SK-N-SH (cell line): ENCODE results near the gene RIN3. TPM values are rescaled to one million over a fixed set of nuclear protein-coding genes. Genes with fewer than 3 reads are reported as not detected.

Experiments
- CTCF ChIA-PET: fragments of 300-600, 350-600 bp; formaldehyde crosslinking; extraction: SDS; loops from one replicate; lab custom pipeline; 2021; lab: Yijun Ruan, JAX
- POLR2A ChIA-PET: fragments of 350-600 bp; sonication (Branson Sonifier 250); formaldehyde crosslinking; extraction: SDS; loops from one replicate; lab custom pipeline; 2020; ENCODE audit warnings: antibody characterized with exemption, inconsistent platforms; lab: Yijun Ruan, JAX
- DNase-seq: peaks from one replicate; pipeline ENCODE4 v3.0.0; 2012
- H2AFZ ChIP-seq: fragments of 200-600 bp; sonication (generic); 2 replicates; pipeline ENCODE4 v1.8.1; 2016; ENCODE audit warnings: antibody characterized with exemption, mild to moderate bottlenecking, low read depth
- H3F3A ChIP-seq: fragments of 200-600 bp; sonication (generic); replicated peaks from 2 replicates; pipeline ENCODE3; 2016; ENCODE audit warnings: antibody characterized with exemption, mild to moderate bottlenecking; ENCODE audit not compliant: insufficient read depth
- H3K27ac ChIP-seq, 2 experiments: fragments of 200-500 bp in 1 of 2; fragments of 200-600 bp in 1 of 2; sonication (Bioruptor generic) in 1 of 2; sonication (generic), shearing (Covaris generic) in 1 of 2; 2 replicates each; pipeline versions ENCODE4 v1.5.1 to v1.6.1; 2014 to 2016; ENCODE audit warnings: low read depth in 2 of 2, inconsistent platforms in 1 of 2, low read length in 1 of 2, mild to moderate bottlenecking in 1 of 2, mixed read lengths in 1 of 2
- H3K27me3 ChIP-seq: fragments of 200-600 bp; sonication (generic), shearing (Covaris generic); 2 replicates; pipeline ENCODE4 v1.6.1; 2016; ENCODE audit warnings: mixed run types; ENCODE audit not compliant: insufficient read depth
- H3K36me3 ChIP-seq, 2 experiments: fragments of 200-500 bp in 1 of 2; fragments of 200-600 bp in 1 of 2; sonication (Bioruptor generic) in 1 of 2; sonication (generic) in 1 of 2; replicated peaks in 1 of 2; 2 replicates each; pipeline versions ENCODE3 to v1.5.1; 2014 to 2016; ENCODE audit warnings: low read length in 1 of 2, mild to moderate bottlenecking in 1 of 2; ENCODE audit not compliant: insufficient read depth in 2 of 2, control insufficient read depth in 1 of 2
- H3K4me1 ChIP-seq, 2 experiments: fragments of 200-500 bp in 1 of 2; fragments of 200-600 bp in 1 of 2; sonication (Bioruptor generic) in 1 of 2; sonication (generic), shearing (Covaris generic) in 1 of 2; 2 replicates each; pipeline versions ENCODE4 v1.5.1 to v1.6.1; 2014 to 2016; ENCODE audit warnings: low read depth in 1 of 2, low read length in 1 of 2, mixed run types in 1 of 2; ENCODE audit not compliant: insufficient read depth in 2 of 2, control insufficient read depth in 1 of 2
- H3K4me2 ChIP-seq: fragments of 200-600 bp; sonication (generic), shearing (Covaris generic); 2 replicates; pipeline ENCODE4 v1.6.1; 2017; ENCODE audit warnings: mixed run types
- H3K4me3 ChIP-seq, 2 experiments: fragments of 200-500 bp in 1 of 2; fragments of 200-600 bp in 1 of 2; sonication (Bioruptor generic) in 1 of 2; sonication (generic), shearing (Covaris generic) in 1 of 2; 2 replicates each; pipeline versions ENCODE4 v1.5.1 to v1.8.1; 2014 to 2016; ENCODE audit warnings: low read depth in 2 of 2, inconsistent platforms in 1 of 2, low read length in 1 of 2, mild to moderate bottlenecking in 1 of 2, mixed read lengths in 1 of 2, moderate library complexity in 1 of 2
- H3K79me2 ChIP-seq: fragments of 200-600 bp; sonication (generic); 2 replicates; pipeline ENCODE4 v1.8.1; 2017; ENCODE audit warnings: mild to moderate bottlenecking; ENCODE audit not compliant: insufficient read depth
- H3K9ac ChIP-seq: fragments of 200-600 bp; sonication (generic); 2 replicates; pipeline ENCODE4 v1.6.1; 2017; ENCODE audit warnings: mixed run types
- H3K9me2 ChIP-seq: fragments of 200-600 bp; sonication (generic); 2 replicates; pipeline ENCODE4 v1.6.1; 2017; ENCODE audit warnings: mixed run types
- H3K9me3 ChIP-seq: fragments of 200-600 bp; sonication (generic); 2 replicates; pipeline ENCODE4 v1.6.1; 2017; ENCODE audit warnings: mixed run types, mild to moderate bottlenecking, moderate library complexity
- H4K20me1 ChIP-seq: fragments of 200-600 bp; sonication (generic); 2 replicates; pipeline ENCODE4 v1.6.1; 2017; ENCODE audit warnings: mild to moderate bottlenecking, mixed run types; ENCODE audit not compliant: insufficient read depth
- EP300 ChIP-seq, 2 experiments: IDR thresholded peaks; 2 replicates each; pipeline versions ENCODE4 v1.4.0 to v1.6.1; 2012; ENCODE audit warnings: borderline replicate concordance in 1 of 2, low read depth in 1 of 2, low read length in 1 of 2
- EZH2phosphoT487 ChIP-seq: fragments of 200-600 bp; sonication (generic); IDR thresholded peaks from 2 replicates; pipeline ENCODE4 v1.6.1; 2017; ENCODE audit warnings: low read depth, mixed run types, mild to moderate bottlenecking, antibody characterized with exemption, moderate library complexity, borderline replicate concordance
- FOSL2 ChIP-seq: IDR thresholded peaks from 2 replicates; pipeline ENCODE4 v1.4.0; 2012; ENCODE audit warnings: low read depth, mild to moderate bottlenecking, moderate library complexity, borderline replicate concordance
- FOXJ3 ChIP-seq: sonication (generic); formaldehyde crosslinking; IDR thresholded peaks from 2 replicates; pipeline ENCODE4 v1.5.1; 2020; ENCODE audit warnings: mild to moderate bottlenecking, missing genetic modification reagents
- GATA2 ChIP-seq: sonication (generic); formaldehyde crosslinking; IDR thresholded peaks from 2 replicates; pipeline ENCODE4 v1.5.0; 2020; ENCODE audit warnings: mild to moderate bottlenecking, missing genetic modification reagents
- JUND ChIP-seq: IDR thresholded peaks from 2 replicates; pipeline ENCODE4 v1.4.0; 2012
- MEF2A ChIP-seq: IDR thresholded peaks from 2 replicates; pipeline ENCODE4 v1.4.0; 2012; ENCODE audit warnings: low read depth, borderline replicate concordance
- NFIC ChIP-seq: IDR thresholded peaks from 2 replicates; pipeline ENCODE4 v1.4.0; 2012; ENCODE audit warnings: borderline replicate concordance
- NRF1 ChIP-seq: IDR thresholded peaks from 2 replicates; pipeline ENCODE4 v1.6.1; 2012; ENCODE audit warnings: low read depth, mild to moderate bottlenecking, low read length
- RAD21 ChIP-seq: IDR thresholded peaks from 2 replicates; pipeline ENCODE4 v1.6.1; 2012; ENCODE audit warnings: mild to moderate bottlenecking, low read length
- RFX5 ChIP-seq: IDR thresholded peaks from 2 replicates; pipeline ENCODE4 v1.6.1; 2012; ENCODE audit warnings: mild to moderate bottlenecking, improper control_type of control experiment, low read length
- SIN3A ChIP-seq: IDR thresholded peaks from 2 replicates; pipeline ENCODE4 v1.6.1; 2012; ENCODE audit warnings: low read depth, mild to moderate bottlenecking, low read length, moderate library complexity, borderline replicate concordance
- TAF1 ChIP-seq: IDR thresholded peaks from 2 replicates; pipeline ENCODE4 v1.6.1; 2012; ENCODE audit warnings: low read depth, mild to moderate bottlenecking, low read length, moderate library complexity, borderline replicate concordance
- WGBS: methylation state at CpG from one replicate; pipeline ENCODE4 v1.1.6; 2017; ENCODE audit warnings: low lambda C conversion rate; 5-methylcytosine and 5-hydroxymethylcytosine counted together
- polyA plus RNA-seq, 3 experiments: library from polyadenylated mRNA; depleted of rRNA; stranded (reverse); fragments of >200 nt; gene quantifications; 2 replicates each; pipeline ENCODE4 v1.2.3, GENCODE V29; 2012
- TF ChIP-seq, protein P1 (sequence below): IDR thresholded peaks from 2 replicates; pipeline ENCODE4 v1.4.0; 2012; ENCODE audit warnings: low read depth, borderline replicate concordance
- TF ChIP-seq, protein P2 (sequence below): IDR thresholded peaks from 2 replicates; pipeline ENCODE4; 2012
- TF ChIP-seq, protein P3 (sequence below): IDR thresholded peaks from 2 replicates; pipeline ENCODE4 v1.4.0; 2012; ENCODE audit warnings: low read depth
- TF ChIP-seq, protein P4 (sequence below): IDR thresholded peaks from 2 replicates; pipeline ENCODE4 v1.4.0; 2012; ENCODE audit warnings: low read depth, borderline replicate concordance
- TF ChIP-seq, protein P5 (sequence below): IDR thresholded peaks from 2 replicates; pipeline ENCODE4 v1.6.1; 2012; ENCODE audit warnings: mild to moderate bottlenecking, low read depth, low read length, moderate library complexity

RIN3 gene
- polyA plus RNA-seq, 1 of the 3 experiments (the other 2 are of a cell fraction): 12.4 TPM

DNA sequence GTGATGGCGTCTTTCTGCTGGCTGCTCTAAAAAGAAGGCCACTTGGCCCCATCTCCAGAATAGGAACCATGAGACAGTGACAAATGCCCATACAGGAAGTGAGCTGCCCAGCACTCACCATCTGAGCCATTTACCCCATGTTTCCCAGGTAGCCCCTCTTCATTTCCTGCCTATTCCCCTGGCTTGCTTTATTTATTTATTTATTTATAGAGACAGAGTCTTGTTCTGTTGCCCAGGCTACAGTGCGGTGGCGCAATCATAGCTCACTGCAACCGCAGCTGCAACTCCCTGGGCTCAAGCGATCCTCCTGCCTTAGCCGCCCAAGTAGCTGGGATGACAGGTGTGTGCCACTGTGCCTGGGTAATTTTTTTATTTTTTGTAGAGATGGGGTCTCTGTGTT, 71.2 kb downstream of the RIN3 start:
- H3K36me3 ChIP-seq: peaks cover 0 to 9% of the 10 kb centered on the region in 2 experiments
- TF ChIP-seq TAF1 (no peak), FOXJ3 (CRISPR knock-in tag) (no peak), EZH2phosphoT487 (no peak), RAD21 (no peak), MEF2A (no peak), EP300 (IDR thresholded peaks at IDR 0.05; ENCODE audit: borderline replicate concordance in 1 of 2, low read depth in 1 of 2, low read length in 1 of 2) (no peak), GATA2 (CRISPR knock-in tag) (no peak), NFIC (no peak), RFX5 (no peak), SIN3A (no peak), FOSL2 (no peak), NRF1 (no peak), JUND (no peak)
- TF ChIP-seq, protein P1, sequence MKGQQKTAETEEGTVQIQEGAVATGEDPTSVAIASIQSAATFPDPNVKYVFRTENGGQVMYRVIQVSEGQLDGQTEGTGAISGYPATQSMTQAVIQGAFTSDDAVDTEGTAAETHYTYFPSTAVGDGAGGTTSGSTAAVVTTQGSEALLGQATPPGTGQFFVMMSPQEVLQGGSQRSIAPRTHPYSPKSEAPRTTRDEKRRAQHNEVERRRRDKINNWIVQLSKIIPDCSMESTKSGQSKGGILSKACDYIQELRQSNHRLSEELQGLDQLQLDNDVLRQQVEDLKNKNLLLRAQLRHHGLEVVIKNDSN: no peak
- TF ChIP-seq, protein P2, sequence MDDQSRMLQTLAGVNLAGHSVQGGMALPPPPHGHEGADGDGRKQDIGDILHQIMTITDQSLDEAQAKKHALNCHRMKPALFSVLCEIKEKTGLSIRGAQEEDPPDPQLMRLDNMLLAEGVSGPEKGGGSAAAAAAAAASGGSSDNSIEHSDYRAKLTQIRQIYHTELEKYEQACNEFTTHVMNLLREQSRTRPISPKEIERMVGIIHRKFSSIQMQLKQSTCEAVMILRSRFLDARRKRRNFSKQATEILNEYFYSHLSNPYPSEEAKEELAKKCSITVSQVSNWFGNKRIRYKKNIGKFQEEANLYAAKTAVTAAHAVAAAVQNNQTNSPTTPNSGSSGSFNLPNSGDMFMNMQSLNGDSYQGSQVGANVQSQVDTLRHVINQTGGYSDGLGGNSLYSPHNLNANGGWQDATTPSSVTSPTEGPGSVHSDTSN: no peak
- TF ChIP-seq, protein P3, sequence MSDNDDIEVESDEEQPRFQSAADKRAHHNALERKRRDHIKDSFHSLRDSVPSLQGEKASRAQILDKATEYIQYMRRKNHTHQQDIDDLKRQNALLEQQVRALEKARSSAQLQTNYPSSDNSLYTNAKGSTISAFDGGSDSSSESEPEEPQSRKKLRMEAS: no peak
- TF ChIP-seq, protein P4, sequence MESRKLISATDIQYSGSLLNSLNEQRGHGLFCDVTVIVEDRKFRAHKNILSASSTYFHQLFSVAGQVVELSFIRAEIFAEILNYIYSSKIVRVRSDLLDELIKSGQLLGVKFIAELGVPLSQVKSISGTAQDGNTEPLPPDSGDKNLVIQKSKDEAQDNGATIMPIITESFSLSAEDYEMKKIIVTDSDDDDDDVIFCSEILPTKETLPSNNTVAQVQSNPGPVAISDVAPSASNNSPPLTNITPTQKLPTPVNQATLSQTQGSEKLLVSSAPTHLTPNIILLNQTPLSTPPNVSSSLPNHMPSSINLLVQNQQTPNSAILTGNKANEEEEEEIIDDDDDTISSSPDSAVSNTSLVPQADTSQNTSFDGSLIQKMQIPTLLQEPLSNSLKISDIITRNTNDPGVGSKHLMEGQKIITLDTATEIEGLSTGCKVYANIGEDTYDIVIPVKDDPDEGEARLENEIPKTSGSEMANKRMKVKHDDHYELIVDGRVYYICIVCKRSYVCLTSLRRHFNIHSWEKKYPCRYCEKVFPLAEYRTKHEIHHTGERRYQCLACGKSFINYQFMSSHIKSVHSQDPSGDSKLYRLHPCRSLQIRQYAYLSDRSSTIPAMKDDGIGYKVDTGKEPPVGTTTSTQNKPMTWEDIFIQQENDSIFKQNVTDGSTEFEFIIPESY: no peak
- TF ChIP-seq, protein P5, sequence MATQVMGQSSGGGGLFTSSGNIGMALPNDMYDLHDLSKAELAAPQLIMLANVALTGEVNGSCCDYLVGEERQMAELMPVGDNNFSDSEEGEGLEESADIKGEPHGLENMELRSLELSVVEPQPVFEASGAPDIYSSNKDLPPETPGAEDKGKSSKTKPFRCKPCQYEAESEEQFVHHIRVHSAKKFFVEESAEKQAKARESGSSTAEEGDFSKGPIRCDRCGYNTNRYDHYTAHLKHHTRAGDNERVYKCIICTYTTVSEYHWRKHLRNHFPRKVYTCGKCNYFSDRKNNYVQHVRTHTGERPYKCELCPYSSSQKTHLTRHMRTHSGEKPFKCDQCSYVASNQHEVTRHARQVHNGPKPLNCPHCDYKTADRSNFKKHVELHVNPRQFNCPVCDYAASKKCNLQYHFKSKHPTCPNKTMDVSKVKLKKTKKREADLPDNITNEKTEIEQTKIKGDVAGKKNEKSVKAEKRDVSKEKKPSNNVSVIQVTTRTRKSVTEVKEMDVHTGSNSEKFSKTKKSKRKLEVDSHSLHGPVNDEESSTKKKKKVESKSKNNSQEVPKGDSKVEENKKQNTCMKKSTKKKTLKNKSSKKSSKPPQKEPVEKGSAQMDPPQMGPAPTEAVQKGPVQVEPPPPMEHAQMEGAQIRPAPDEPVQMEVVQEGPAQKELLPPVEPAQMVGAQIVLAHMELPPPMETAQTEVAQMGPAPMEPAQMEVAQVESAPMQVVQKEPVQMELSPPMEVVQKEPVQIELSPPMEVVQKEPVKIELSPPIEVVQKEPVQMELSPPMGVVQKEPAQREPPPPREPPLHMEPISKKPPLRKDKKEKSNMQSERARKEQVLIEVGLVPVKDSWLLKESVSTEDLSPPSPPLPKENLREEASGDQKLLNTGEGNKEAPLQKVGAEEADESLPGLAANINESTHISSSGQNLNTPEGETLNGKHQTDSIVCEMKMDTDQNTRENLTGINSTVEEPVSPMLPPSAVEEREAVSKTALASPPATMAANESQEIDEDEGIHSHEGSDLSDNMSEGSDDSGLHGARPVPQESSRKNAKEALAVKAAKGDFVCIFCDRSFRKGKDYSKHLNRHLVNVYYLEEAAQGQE: no peak
- ChIA-PET CTCF (no interaction called here), POLR2A (no interaction called here)
- H3K9me3 ChIP-seq: no peaks in the 10 kb centered on the region
- peaks cover 0 to 21% of the 10 kb centered on the region in 2 experiments; a peak in 2 of 4 replicates for H3K4me1 ChIP-seq
- no peaks in the 10 kb centered on the region for H3K9me2 ChIP-seq
- H3K4me3 ChIP-seq: no peak overlapping the region
- no peaks in the 10 kb centered on the region for H4K20me1 ChIP-seq
- no peak for DNase-seq
- H3K9ac ChIP-seq: no peak overlapping the region
- H3F3A ChIP-seq: peaks cover 21% of the 10 kb centered on the region
- no peak overlapping the region for H3K4me2 ChIP-seq
- H3K27me3 ChIP-seq: no peaks in the 10 kb centered on the region
- WGBS: 85% methylated on average over 6 of the region's 6 CpGs
- H2AFZ ChIP-seq: no peak overlapping the region
- no peaks in the 10 kb centered on the region for H3K79me2 ChIP-seq
- no peak overlapping the region; a peak in 1 of 4 replicates for H3K27ac ChIP-seq
